ENCODE data around the gene TOR4A.

Gene TOR4A

DNA sequence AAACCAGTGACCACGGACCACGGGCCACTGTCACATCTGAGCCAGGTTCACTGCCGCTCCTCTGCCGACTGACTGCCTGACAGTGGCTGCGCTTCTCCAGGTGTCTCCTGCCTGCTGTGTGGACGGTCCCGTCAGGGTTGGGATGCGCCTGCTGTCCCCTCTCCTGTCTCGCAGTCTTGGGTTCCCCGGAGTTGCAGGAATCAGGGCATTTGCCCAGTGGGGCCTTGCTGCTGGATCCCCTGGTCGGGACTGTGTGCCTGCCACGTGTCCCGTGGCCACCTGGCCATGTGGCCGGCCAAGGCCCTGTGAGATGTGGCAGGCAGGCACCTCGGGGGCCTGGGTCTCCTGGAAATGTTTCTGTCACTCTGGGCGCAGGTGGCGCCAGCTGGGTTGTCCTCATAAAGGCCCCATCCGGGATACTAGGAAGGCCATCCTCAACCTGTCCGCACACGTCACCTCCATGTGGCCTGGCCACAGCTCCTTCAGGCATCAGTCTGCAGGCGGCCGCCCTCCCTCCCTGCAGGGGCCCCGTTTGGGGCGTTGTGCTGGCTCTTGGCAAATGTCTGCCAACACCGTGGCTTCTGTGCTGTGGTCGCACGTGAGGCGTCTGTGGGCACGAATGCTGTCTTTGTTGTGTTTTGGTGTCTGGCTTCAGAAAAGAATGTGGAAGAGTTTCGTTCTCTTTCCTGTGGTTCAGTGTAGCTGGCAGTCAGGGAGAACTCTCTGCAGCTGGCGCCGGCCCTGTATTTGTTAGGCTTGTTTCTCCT lies 6.4 kb upstream of the TOR4A start:
- no peak overlapping the region for H3K4me3 ChIP-seq (ENCODE audit: low read length)
- no peak for DNase-seq (ENCODE audit: low read depth)
- TF ChIP-seq, protein P1, sequence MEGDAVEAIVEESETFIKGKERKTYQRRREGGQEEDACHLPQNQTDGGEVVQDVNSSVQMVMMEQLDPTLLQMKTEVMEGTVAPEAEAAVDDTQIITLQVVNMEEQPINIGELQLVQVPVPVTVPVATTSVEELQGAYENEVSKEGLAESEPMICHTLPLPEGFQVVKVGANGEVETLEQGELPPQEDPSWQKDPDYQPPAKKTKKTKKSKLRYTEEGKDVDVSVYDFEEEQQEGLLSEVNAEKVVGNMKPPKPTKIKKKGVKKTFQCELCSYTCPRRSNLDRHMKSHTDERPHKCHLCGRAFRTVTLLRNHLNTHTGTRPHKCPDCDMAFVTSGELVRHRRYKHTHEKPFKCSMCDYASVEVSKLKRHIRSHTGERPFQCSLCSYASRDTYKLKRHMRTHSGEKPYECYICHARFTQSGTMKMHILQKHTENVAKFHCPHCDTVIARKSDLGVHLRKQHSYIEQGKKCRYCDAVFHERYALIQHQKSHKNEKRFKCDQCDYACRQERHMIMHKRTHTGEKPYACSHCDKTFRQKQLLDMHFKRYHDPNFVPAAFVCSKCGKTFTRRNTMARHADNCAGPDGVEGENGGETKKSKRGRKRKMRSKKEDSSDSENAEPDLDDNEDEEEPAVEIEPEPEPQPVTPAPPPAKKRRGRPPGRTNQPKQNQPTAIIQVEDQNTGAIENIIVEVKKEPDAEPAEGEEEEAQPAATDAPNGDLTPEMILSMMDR (IDR thresholded peaks at IDR 0.05; ENCODE audit: insufficient read depth, low read depth, low read length, missing control alignments) = no peak

DNA sequence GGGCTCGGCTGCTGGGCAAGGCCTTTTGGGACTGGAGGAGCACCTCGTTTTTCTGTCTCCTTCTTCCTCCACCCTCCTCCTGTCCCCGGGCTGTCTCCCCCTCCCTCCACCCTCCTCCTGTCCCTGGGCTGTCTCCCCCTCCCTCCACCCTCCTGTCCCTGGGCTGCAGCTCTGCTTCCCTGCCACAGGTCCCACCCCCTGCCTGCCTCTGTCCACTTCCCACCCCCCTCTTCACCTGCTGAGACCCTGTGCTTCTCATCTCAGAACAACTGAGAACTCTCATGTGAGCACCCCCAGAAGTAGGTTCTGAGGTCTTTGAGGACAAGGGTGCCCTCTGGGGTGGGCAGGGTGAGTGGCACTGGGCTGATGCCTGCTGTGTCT lies 5.8 kb upstream of the TOR4A start:
- TF ChIP-seq, protein P1 (IDR thresholded peaks at IDR 0.05; ENCODE audit: insufficient read depth, low read depth, low read length, missing control alignments) = no peak
- no peak overlapping the region for H3K4me3 ChIP-seq (ENCODE audit: low read length)
- DNase-seq (ENCODE audit: low read depth) = no peak

DNA sequence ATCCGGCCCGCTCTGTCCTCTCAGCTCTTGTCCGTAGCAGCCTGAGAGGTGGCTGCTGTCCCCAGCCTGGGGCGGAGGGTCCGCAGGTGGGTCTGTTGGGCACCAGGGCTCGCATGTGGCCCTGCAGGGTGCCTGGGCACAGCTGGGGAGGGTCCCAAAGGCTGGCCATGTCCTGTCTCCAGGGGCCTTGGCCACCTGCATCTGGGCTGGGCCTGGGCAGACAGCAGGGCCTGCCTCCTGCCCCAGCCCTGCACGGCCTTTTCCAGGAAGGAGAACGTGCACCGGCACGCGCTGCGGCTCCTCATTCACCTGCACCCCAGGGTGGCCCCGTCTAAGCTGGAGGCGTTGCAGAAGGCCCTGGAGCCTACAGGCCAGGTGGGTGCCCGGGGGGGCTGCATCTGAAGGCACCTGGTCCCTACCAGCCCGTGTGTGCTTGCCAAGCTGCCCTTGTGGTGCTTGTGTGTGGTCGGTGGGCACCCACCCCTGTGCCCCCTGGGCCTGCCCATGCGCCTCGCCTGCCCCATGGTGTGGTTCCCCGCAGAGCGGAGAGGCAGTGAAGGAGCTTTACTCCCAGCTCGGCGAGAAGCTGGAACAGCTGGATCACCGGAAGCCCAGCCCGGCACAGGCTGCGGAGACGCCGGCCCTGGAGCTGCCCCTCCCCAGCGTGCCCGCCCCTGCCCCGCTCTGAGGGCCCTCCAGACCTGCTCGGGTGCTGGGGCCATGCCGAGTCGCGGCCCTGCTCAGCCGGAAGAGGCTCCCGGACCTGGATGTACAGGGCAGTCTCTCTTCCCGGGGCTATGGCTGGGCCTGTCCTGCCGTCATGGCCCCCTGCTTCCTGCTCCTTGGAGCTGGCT lies 5.1 kb upstream of the TOR4A start:
- no peak for DNase-seq (ENCODE audit: low read depth)
- TF ChIP-seq, protein P1 (IDR thresholded peaks at IDR 0.05; ENCODE audit: insufficient read depth, low read depth, low read length, missing control alignments) = no peak
- H3K4me3 ChIP-seq (ENCODE audit: low read length) = no peak overlapping the region

DNA sequence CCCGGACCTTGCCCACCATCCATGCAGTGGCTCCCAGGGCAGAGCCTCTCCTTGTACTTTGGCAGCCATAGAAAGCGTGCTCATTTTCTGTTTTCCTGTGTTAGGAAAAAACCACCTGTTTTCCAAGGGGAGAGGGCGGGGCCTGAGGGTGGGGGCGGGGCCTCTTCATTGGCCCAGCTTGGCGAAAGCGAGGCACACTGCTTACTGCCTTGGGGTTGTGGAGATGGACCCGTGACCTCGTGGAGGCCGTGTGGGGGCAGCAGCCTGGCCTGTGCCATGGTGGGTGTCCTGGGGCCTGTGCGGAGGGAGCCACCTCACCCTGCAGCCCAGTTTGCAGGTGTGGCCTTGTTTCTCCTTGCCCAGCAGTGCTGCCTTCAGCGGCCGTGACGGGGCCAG lies 4.4 kb upstream of the TOR4A start:
- no peak overlapping the region for H3K4me3 ChIP-seq (ENCODE audit: low read length)
- no peak for DNase-seq (ENCODE audit: low read depth)
- TF ChIP-seq, protein P1 (IDR thresholded peaks at IDR 0.05; ENCODE audit: insufficient read depth, low read depth, low read length, missing control alignments) = no peak

DNA sequence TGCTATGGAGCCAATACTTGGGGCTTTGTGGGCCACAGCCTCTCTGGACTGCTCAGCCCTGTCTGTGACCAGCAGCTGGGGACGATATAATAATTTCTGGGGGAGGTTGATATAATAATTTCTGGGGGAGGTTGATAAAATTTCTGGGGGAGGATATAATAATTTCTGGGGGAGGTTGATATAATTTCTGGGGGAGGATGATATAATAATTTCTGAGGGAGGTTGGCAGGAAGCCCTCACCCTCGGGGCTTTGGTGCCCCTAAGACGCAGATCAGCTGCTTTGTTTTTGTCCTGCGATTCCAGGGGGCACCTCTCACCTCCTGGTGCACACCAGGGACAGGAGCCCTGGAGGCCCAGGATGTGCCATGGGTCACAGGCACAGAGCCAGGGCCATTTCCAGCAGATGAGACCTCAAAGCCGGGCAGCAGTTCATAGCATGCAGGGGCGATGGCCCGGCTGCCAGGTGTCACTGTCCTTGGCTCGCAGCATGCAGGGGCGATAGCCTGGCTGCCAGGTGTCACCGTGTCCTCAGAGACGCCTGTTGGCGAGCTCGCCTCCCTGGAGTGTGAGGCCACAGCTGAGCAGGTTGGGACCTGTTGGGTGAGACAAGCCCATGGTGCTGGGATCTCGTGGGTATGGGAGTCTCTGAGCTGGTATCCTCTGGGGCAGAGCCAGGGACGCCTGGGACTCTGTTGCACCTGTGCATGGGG lies 3.8 kb upstream of the TOR4A start:
- peak; percentile 84 for DNase-seq (ENCODE audit: low read depth)
- no peak overlapping the region for H3K4me3 ChIP-seq (ENCODE audit: low read length)
- TF ChIP-seq, protein P1 (IDR thresholded peaks at IDR 0.05; ENCODE audit: insufficient read depth, low read depth, low read length, missing control alignments) = no peak

DNA sequence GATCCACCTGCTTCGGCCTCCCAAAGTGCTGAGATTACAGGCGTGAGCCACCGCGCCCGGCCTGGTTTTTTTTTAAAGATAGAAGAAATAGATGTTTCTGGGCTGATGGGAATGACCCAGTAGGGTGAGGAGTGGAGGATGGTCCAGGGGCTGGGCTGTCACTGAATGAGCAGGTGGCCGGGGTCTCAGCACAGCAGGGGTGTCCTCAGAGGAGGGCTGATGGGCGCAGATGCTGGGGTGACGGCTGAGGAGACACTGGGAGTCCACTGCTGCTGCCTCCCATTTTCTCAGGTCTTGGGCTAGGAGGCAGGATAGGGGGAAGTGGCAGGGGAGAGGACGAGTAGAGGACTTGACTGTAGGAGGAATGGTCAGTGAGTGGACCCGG lies 2.3 kb upstream of the TOR4A start:
- DNase-seq (ENCODE audit: low read depth) = no peak
- H3K4me3 ChIP-seq (ENCODE audit: low read length) = no peak overlapping the region
- TF ChIP-seq, protein P1 (IDR thresholded peaks at IDR 0.05; ENCODE audit: insufficient read depth, low read depth, low read length, missing control alignments) = no peak
